HCT116 (cell line): ENCODE data around the gene ARMC6. TPM values are rescaled to one million over a fixed set of nuclear protein-coding genes. Genes with fewer than 3 reads are reported as not detected.

ENCODE experiments used
- ATAC-seq: fragments of 200-7000 bp; cut with Tn5 transposase; 2 replicates; pipeline ENCODE4 v1.9.1; 2020; ENCODE audit warnings: mild to moderate bottlenecking, moderate library complexity
- BruUV-seq: library from RNA; stranded (reverse); fragments of 400-500 nt; replicated peaks from 2 replicates; lab custom pipeline; 2021; lab: Mats Ljungman, UMichigan
- CTCF ChIA-PET: fragments of 300-600 bp; sonication (Branson Sonifier 250); formaldehyde crosslinking; loops from one replicate; lab custom pipeline; 2021; ENCODE audit warnings: antibody characterized with exemption; lab: Charles Lee
- POLR2A ChIA-PET: fragments of 300-600, 350-600 bp; sonication (Branson Sonifier 250); formaldehyde crosslinking; loops from one replicate; lab custom pipeline; 2021; ENCODE audit warnings: antibody characterized with exemption; lab: Charles Lee
- RAD21 ChIA-PET, 2 experiments: fragments of 300-600 bp; sonication (Branson Sonifier 250); formaldehyde crosslinking; loops; one replicate each; lab custom pipeline; 2023; ENCODE audit warnings: low total read pairs in 2 of 2; ENCODE audit not compliant: uncharacterized antibody in 2 of 2, unreplicated experiment in 2 of 2, low non-redundant PET in 1 of 2; lab: Charles Lee
- DNase-seq: peaks from one replicate; pipeline ENCODE4 v3.0.0-alpha.2; 2010; ENCODE audit warnings: low read depth, low spot score
- H2AFZ ChIP-seq: fragments of 200-600 bp; shearing (Covaris generic), sonication (generic); 2 replicates; pipeline ENCODE4 v1.6.1; 2017; ENCODE audit warnings: low read depth, mixed run types, mixed read lengths, antibody characterized with exemption, low read length; ENCODE audit not compliant: poor library complexity, severe bottlenecking
- H3K27ac ChIP-seq: 2 replicates; pipeline ENCODE4 v1.5.1; 2012; ENCODE audit warnings: low read depth, low read length
- H3K27me3 ChIP-seq: fragments of 200-600 bp; sonication (generic); 2 replicates; pipeline ENCODE4 v1.6.1; 2016; ENCODE audit warnings: mixed run types, low read length, mixed read lengths; ENCODE audit not compliant: insufficient read depth
- H3K36me3 ChIP-seq, 2 experiments: fragments of 200-500 bp in 1 of 2; fragments of 200-600 bp in 1 of 2; sonication (Bioruptor generic) in 1 of 2; sonication (generic) in 1 of 2; 2 replicates each; pipeline versions ENCODE4 v1.5.1 to v1.6.1; 2014 to 2016; ENCODE audit warnings: low read length in 2 of 2, inconsistent platforms in 1 of 2, mixed read lengths in 1 of 2, mixed run types in 1 of 2; ENCODE audit not compliant: insufficient read depth in 2 of 2, control insufficient read depth in 1 of 2
- H3K4me1 ChIP-seq, 2 experiments: fragments of 200-600 bp in 1 of 2; sonication (generic) in 1 of 2; 2 replicates each; pipeline versions ENCODE4 v1.5.1 to v1.6.1; 2012 to 2017; ENCODE audit warnings: low read length in 2 of 2, inconsistent platforms in 1 of 2, mild to moderate bottlenecking in 1 of 2, mixed read lengths in 1 of 2, mixed run types in 1 of 2, moderate library complexity in 1 of 2; ENCODE audit not compliant: insufficient read depth in 2 of 2, control insufficient read depth in 1 of 2
- H3K4me2 ChIP-seq: fragments of 200-600 bp; sonication (generic); 2 replicates; pipeline ENCODE4 v1.6.1; 2017; ENCODE audit warnings: mixed run types, low read length, mixed read lengths
- H3K4me3 ChIP-seq, 2 experiments: fragments of 200-600 bp in 1 of 2; sonication (generic) in 1 of 2; replicated peaks in 1 of 2; 2 replicates each; pipeline ENCODE4 v1.5.1; 2011 to 2016; ENCODE audit warnings: low read length in 2 of 2, control low read depth in 1 of 2, low read depth in 1 of 2, mild to moderate bottlenecking in 1 of 2, mixed read lengths in 1 of 2, mixed run types in 1 of 2
- H3K79me2 ChIP-seq: fragments of 200-600 bp; sonication (generic); 2 replicates; pipeline ENCODE4 v1.6.1; 2017; ENCODE audit warnings: mild to moderate bottlenecking, mixed run types, low read length, moderate library complexity, mixed read lengths; ENCODE audit not compliant: insufficient read depth
- H3K9ac ChIP-seq: fragments of 200-600 bp; sonication (generic); 2 replicates; pipeline ENCODE4 v1.6.1; 2016; ENCODE audit warnings: low read length, mixed read lengths
- H3K9me2 ChIP-seq: fragments of 200-600 bp; sonication (generic), shearing (Covaris generic); 2 replicates; pipeline ENCODE4 v1.6.1; 2017; ENCODE audit warnings: mixed run types, mild to moderate bottlenecking, moderate library complexity; ENCODE audit not compliant: insufficient read depth
- H3K9me3 ChIP-seq, 2 experiments: fragments of 200-500 bp in 1 of 2; fragments of 200-600 bp in 1 of 2; sonication (Bioruptor generic) in 1 of 2; sonication (generic) in 1 of 2; 2 replicates each; pipeline ENCODE4 v1.6.1; 2014 to 2017; ENCODE audit warnings: low read length in 2 of 2, mixed read lengths in 2 of 2, inconsistent platforms in 1 of 2, low read depth in 1 of 2, mild to moderate bottlenecking in 1 of 2, mixed run types in 1 of 2, moderate library complexity in 1 of 2; ENCODE audit not compliant: control insufficient read depth in 1 of 2, insufficient read depth in 1 of 2
- H4K20me1 ChIP-seq: fragments of 200-600 bp; sonication (generic), shearing (Covaris generic); 2 replicates; pipeline ENCODE4 v1.6.1; 2017; ENCODE audit warnings: mixed run types, mild to moderate bottlenecking, moderate library complexity; ENCODE audit not compliant: insufficient read depth
- ATF3 ChIP-seq: IDR thresholded peaks from 2 replicates; pipeline ENCODE4 v1.6.1; 2012
- CBX3 ChIP-seq: IDR thresholded peaks from 2 replicates; pipeline ENCODE4 v1.6.1; 2012; ENCODE audit warnings: low read depth
- CEBPB ChIP-seq: IDR thresholded peaks from 2 replicates; pipeline ENCODE4 v1.6.1; 2012; ENCODE audit warnings: low read depth
- CTCF ChIP-seq, 3 experiments: fragments of 200-600 bp in 1 of 3; sonication (generic) in 1 of 3; IDR thresholded peaks in 2 of 3; conservative IDR thresholded peaks in 1 of 3; 2 replicates each; pipeline ENCODE4 v1.5.1; 2012 to 2017; ENCODE audit warnings: low read depth in 2 of 3, low read length in 2 of 3, antibody characterized with exemption in 1 of 3, borderline replicate concordance in 1 of 3, control low read depth in 1 of 3, mild to moderate bottlenecking in 1 of 3, mixed read lengths in 1 of 3, mixed run types in 1 of 3, moderate library complexity in 1 of 3; ENCODE audit not compliant: insufficient read depth in 1 of 3
- EGR1 ChIP-seq: IDR thresholded peaks from 2 replicates; pipeline ENCODE4 v1.6.1; 2012; ENCODE audit warnings: low read depth
- EZH2 ChIP-seq: fragments of 200-600 bp; sonication (generic); IDR thresholded peaks from 2 replicates; pipeline ENCODE4 v1.6.1; 2017; ENCODE audit warnings: antibody characterized with exemption, mixed run types
- FOSL1 ChIP-seq: IDR thresholded peaks from 2 replicates; pipeline ENCODE4 v1.6.1; 2012; ENCODE audit warnings: low read depth
- JUND ChIP-seq: IDR thresholded peaks from 2 replicates; pipeline ENCODE4 v1.6.1; 2012
- MAX ChIP-seq: IDR thresholded peaks from 2 replicates; pipeline ENCODE4 v1.6.1; 2012
- POLR2A ChIP-seq: IDR thresholded peaks from 2 replicates; pipeline ENCODE4 v1.7.0; 2011; ENCODE audit warnings: borderline replicate concordance; ENCODE audit not compliant: insufficient read depth, insufficient read length; ENCODE audit errors: extremely low read depth
- POLR2AphosphoS5 ChIP-seq: IDR thresholded peaks from 2 replicates; pipeline ENCODE4 v1.6.1; 2011; ENCODE audit warnings: mild to moderate bottlenecking, low read depth, low read length, moderate library complexity
- RAD21 ChIP-seq: IDR thresholded peaks from 2 replicates; pipeline ENCODE4 v1.6.1; 2012; ENCODE audit warnings: low read depth, mild to moderate bottlenecking
- SIN3A ChIP-seq: IDR thresholded peaks from 2 replicates; pipeline ENCODE4 v1.6.1; 2012; ENCODE audit warnings: low read depth
- SP1 ChIP-seq: IDR thresholded peaks from 2 replicates; pipeline ENCODE4 v1.6.1; 2012; ENCODE audit warnings: low read depth
- SRF ChIP-seq: IDR thresholded peaks from 2 replicates; pipeline ENCODE4 v1.6.1; 2012; ENCODE audit warnings: low read depth
- TCF7L2 ChIP-seq: IDR thresholded peaks from 2 replicates; pipeline ENCODE4 v1.7.0; 2011; ENCODE audit warnings: borderline replicate concordance, inconsistent platforms; ENCODE audit not compliant: insufficient read depth, insufficient read length; ENCODE audit errors: extremely low read depth
- YY1 ChIP-seq: IDR thresholded peaks from 2 replicates; pipeline ENCODE4 v1.6.1; 2011; ENCODE audit warnings: low read length, low read depth, moderate library complexity, mild to moderate bottlenecking; ENCODE audit not compliant: insufficient replicate concordance; ENCODE audit errors: extremely low read depth
- ZBTB33 ChIP-seq: IDR thresholded peaks from 2 replicates; pipeline ENCODE4 v1.6.1; 2011; ENCODE audit warnings: mild to moderate bottlenecking, low read length, moderate library complexity; ENCODE audit not compliant: insufficient replicate concordance; ENCODE audit errors: extremely low read depth
- ZFX ChIP-seq: fragments of 450-650 bp; IDR thresholded peaks from 2 replicates; pipeline ENCODE4 v1.6.1; 2017
- ZNF274 ChIP-seq: fragments of 200-500 bp; sonication (Bioruptor generic); IDR thresholded peaks from 2 replicates; pipeline ENCODE4 v1.6.1; 2014; ENCODE audit warnings: mild to moderate bottlenecking, low read depth, low read length, inconsistent platforms
- intact Hi-C: fragments of 100-400 bp; cut with micrococcal nuclease; formaldehyde crosslinking; loops from 2 replicates; pipeline ENCODE4 v1.10.0; 2022
- total RNA-seq: library from RNA; stranded (reverse); gene quantifications from one replicate; pipeline ENCODE4 v1.2.1, GENCODE V29; 2021; ENCODE audit not compliant: unreplicated experiment

ARMC6 gene
- total RNA-seq, 1 experiment from 2014 or later: 34.7 TPM

- no TSS peak for BruUV-seq
- H3K9me2 ChIP-seq: no peaks in the 10 kb centered on the region
- H3K9ac ChIP-seq: no peak overlapping the region
- DNase-seq (no peak), ATAC-seq (no peak)
- no peak overlapping the region for H3K27ac ChIP-seq
- ChIA-PET POLR2A (no interaction called here), CTCF (no interaction called here), RAD21 (no interaction called here)
- H3K9me3 ChIP-seq: no peaks in the 10 kb centered on the region
- TF ChIP-seq POLR2AphosphoS5 (no peak), CTCF (IDR thresholded peaks at IDR 0.05 in 2 of 3, conservative IDR thresholded peaks at IDR 0.05 in 1 of 3; ENCODE audit: borderline replicate concordance in 1 of 3, insufficient read depth in 1 of 3, low read depth in 2 of 3, low read length in 2 of 3) (no peak), YY1 (no peak), SIN3A (no peak), POLR2A (no peak), ATF3 (no peak), FOSL1 (no peak), MAX (no peak), JUND (no peak), SP1 (no peak), EZH2 (no peak), ZBTB33 (no peak), ZNF274 (no peak), ZFX (no peak), TCF7L2 (no peak), EGR1 (no peak), SRF (no peak), RAD21 (no peak), CBX3 (no peak), CEBPB (no peak)
- H3K4me2 ChIP-seq: no peak overlapping the region
- intact Hi-C loops: no loop called here
- H3K79me2 ChIP-seq: no peaks in the 10 kb centered on the region
- peaks cover 3 to 47% of the 10 kb centered on the region in 2 experiments; a peak in 2 of 4 replicates for H3K36me3 ChIP-seq
- H3K4me1 ChIP-seq: peaks cover 8 to 14% of the 10 kb centered on the region in 2 experiments
- no peak overlapping the region for H3K4me3 ChIP-seq
- H2AFZ ChIP-seq: no peak overlapping the region
- no peaks in the 10 kb centered on the region for H4K20me1 ChIP-seq
- no peaks in the 10 kb centered on the region for H3K27me3 ChIP-seq
These were observed 24.3 kb downstream of the ARMC6 start for GRCh38 chr19:19057720-19058119.
